Stimulated activated naive CD8-positive, alpha-beta T cell treated with anti-CD3 and anti-CD28 coated beads, Interleukin-15, Interleukin-2, amounts not matched to agents 100 U/mL and 50 U/mL, for 24 hours (primary cell): ENCODE measurements around the gene MPG.
"Not testable (repeated sequence)": the region's sequence is repeated elsewhere in the genome, so short reads cannot be mapped to it uniquely, and the experiment has no call there.

ENCODE experiments used
- ATAC-seq: fragments of 150-1000 bp; cut with Tn5 transposase; one replicate; pipeline ENCODE4 v1.10.0; 2021
- DNase-seq: peaks from one replicate; pipeline ENCODE4 v3.0.0; 2021

Gene MPG

GRCh38 chr16:114327-114726 is 36.3 kb downstream of the MPG start:
- DNase-seq, result no peak
- no peak for ATAC-seq

- no peak for ATAC-seq
Observed at GRCh38 chr16:116015-116414, 38.0 kb downstream of the MPG start.

GRCh38 chr16:117379-118365 is 39.6 kb downstream of the MPG start:
- DNase-seq (peak; percentile 77), ATAC-seq (peak; percentile 84)

More at GRCh38 chr16:116015-116414, 38.0 kb downstream of the MPG start:
- DNase-seq, result no peak

- ATAC-seq (no peak), DNase-seq (no peak)
Observed at GRCh38 chr16:118857-119256, 40.8 kb downstream of the MPG start.

GRCh38 chr16:119295-119694 is 41.3 kb downstream of the MPG start:
- ATAC-seq (no peak), DNase-seq (no peak)

- ATAC-seq (no peak), DNase-seq (no peak)
Observed at GRCh38 chr16:119835-120491, 41.9 kb downstream of the MPG start.

- DNase-seq, result no peak
- ATAC-seq, result no peak
Observed at GRCh38 chr16:120756-121155, 42.7 kb downstream of the MPG start.

- no peak for ATAC-seq
- no peak for DNase-seq
Observed at GRCh38 chr16:122361-122760, 44.3 kb downstream of the MPG start.

- DNase-seq, ATAC-seq: not testable (repeated sequence)
Observed at GRCh38 chr16:123558-124350, 45.7 kb downstream of the MPG start.

GRCh38 chr16:125011-125410 is 47.0 kb downstream of the MPG start:
- ATAC-seq (no peak), DNase-seq (no peak)

GRCh38 chr16:129075-129474 is 51.0 kb downstream of the MPG start:
- DNase-seq, result no peak
- peak; percentile 62 for ATAC-seq

- ATAC-seq, result no peak
- no peak for DNase-seq
Observed at GRCh38 chr16:130533-131173, 52.6 kb downstream of the MPG start.

GRCh38 chr16:132120-132519 is 54.1 kb downstream of the MPG start:
- DNase-seq (no peak), ATAC-seq (no peak)

GRCh38 chr16:133716-134115 is 55.7 kb downstream of the MPG start:
- ATAC-seq (no peak), DNase-seq (no peak)
